ENCODE measurements around the gene SNX25.

- TF ChIP-seq POLR2A (IDR thresholded peaks at IDR 0.05) (no peak), CTCF (IDR thresholded peaks at IDR 0.05) (no peak)
Measured at GRCh38 chr4:185307136-185307950, 97.9 kb downstream of the SNX25 start.
